K562 (cell line): ENCODE results near the gene MEIKIN. TPM values are rescaled to one million over a fixed set of nuclear protein-coding genes. Genes with fewer than 3 reads are reported as not detected.
A peak's percentile ranks its signal among the peaks of the same experiment; 100 is the strongest.

Source experiments
- CBX8 ChIP-seq: fragments of 200-600 bp; sonication (generic); IDR thresholded peaks from 2 replicates; pipeline ENCODE4 v1.6.1; 2012; ENCODE audit warnings: borderline replicate concordance, mixed run types, low read depth, mild to moderate bottlenecking, moderate library complexity, mixed read lengths, low read length, control low read depth, inconsistent platforms; ENCODE audit not compliant: poor library complexity, severe bottlenecking; ENCODE audit errors: extremely low read depth
- DEAF1 ChIP-seq: fragments of 450-650 bp; formaldehyde crosslinking; IDR thresholded peaks from 2 replicates; pipeline ENCODE4 v1.4.0; 2020; ENCODE audit warnings: mild to moderate bottlenecking, moderate library complexity
- HDGF ChIP-seq: fragments of 450-650 bp; IDR thresholded peaks from 2 replicates; pipeline ENCODE4 v1.6.1; 2016
- HNRNPH1 ChIP-seq: fragments of 200-400 bp; formaldehyde crosslinking; optimal IDR thresholded peaks from 2 replicates; pipeline ENCODE3; 2017; ENCODE audit warnings: low read depth, mild to moderate bottlenecking, low read length, moderate library complexity
- MCM5 ChIP-seq: fragments of 450-650 bp; IDR thresholded peaks from 2 replicates; pipeline ENCODE4 v1.6.1; 2016; ENCODE audit warnings: low read depth
- NKRF ChIP-seq: fragments of 450-650 bp; IDR thresholded peaks from 2 replicates; pipeline ENCODE4 v1.6.1; 2016; ENCODE audit warnings: borderline replicate concordance
- POLR2H ChIP-seq: IDR thresholded peaks from 2 replicates; pipeline ENCODE4 v1.6.1; 2016; ENCODE audit warnings: missing genetic modification characterization, low read depth, mild to moderate bottlenecking, control low read depth, missing compliant biosample characterization, moderate library complexity
- ZBTB49 ChIP-seq: sonication (generic); formaldehyde crosslinking; IDR thresholded peaks from 2 replicates; pipeline ENCODE4 v1.8.0; 2022; ENCODE audit warnings: missing genetic modification reagents, mild to moderate bottlenecking, borderline replicate concordance
- ZNF639 ChIP-seq, 2 experiments: fragments of 200-800 bp in 1 of 2; sonication (Bioruptor generic) in 1 of 2; sonication (generic) in 1 of 2; formaldehyde crosslinking in 1 of 2; IDR thresholded peaks in 1 of 2; conservative IDR thresholded peaks in 1 of 2; 2 replicates each; pipeline versions ENCODE4 v1.5.0 to v1.6.1; 2016 to 2020; ENCODE audit warnings: missing compliant biosample characterization in 1 of 2, missing genetic modification characterization in 1 of 2, missing genetic modification reagents in 1 of 2
- polyA plus RNA-seq, 8 experiments: library from polyadenylated mRNA; depleted of rRNA in 4 of 8; stranded (reverse) in 5 of 8; unstranded in 3 of 8; fragments of >200 nt; fragmentation: Nextera tagmentation in 2 of 8; fragmentation: Illumina TruSeq in 1 of 8; extraction: Ambion mirVana in 2 of 8; extraction: Trizol in 1 of 8; gene quantifications; 2 replicates each; pipeline versions ENCODE4 v1.2.1 to v1.2.3, GENCODE V29; 2011 to 2014; ENCODE audit warnings: inconsistent platforms in 1 of 8, missing spikeins in 1 of 8
- total RNA-seq, 7 experiments: library from RNA; depleted of rRNA in 6 of 7; stranded (reverse); fragments of >200 nt in 6 of 7; fragmentation: Illumina TruSeq in 2 of 7; extraction: Trizol in 2 of 7; gene quantifications; 2 replicates each; pipeline versions ENCODE4 v1.2.1 to v1.2.3, GENCODE V29; 2011 to 2021; ENCODE audit warnings: low replicate concordance in 1 of 7
- TF ChIP-seq, protein P1 (sequence below), 2 experiments: fragments of 450-650 bp; conservative IDR thresholded peaks; 2 replicates each; pipeline ENCODE4 v1.6.1; 2017; ENCODE audit warnings: mild to moderate bottlenecking in 2 of 2, moderate library complexity in 2 of 2
- TF ChIP-seq, protein P2 (sequence below): fragments of 450-650 bp; conservative IDR thresholded peaks from 2 replicates; pipeline ENCODE4 v1.6.1; 2016; ENCODE audit warnings: missing genetic modification characterization, low read depth, mild to moderate bottlenecking, missing compliant biosample characterization, moderate library complexity
- TF ChIP-seq, protein P3 (sequence below): sonication (generic); formaldehyde crosslinking; IDR thresholded peaks from 2 replicates; pipeline ENCODE4 v1.8.1; 2022; ENCODE audit warnings: missing genetic modification reagents

The MEIKIN gene
- total and polyA plus RNA-seq, 9 of the 15 experiments (the other 6 are each of a cell fraction or from before 2014, with no cell fraction given): 0.18 TPM; not detected in 8

- 0 out of 2 replicates have a peak, but pooled peaks have one; percentile 17 for TF ChIP-seq DEAF1 (CRISPR knock-in tag)
- TF ChIP-seq, protein P1, sequence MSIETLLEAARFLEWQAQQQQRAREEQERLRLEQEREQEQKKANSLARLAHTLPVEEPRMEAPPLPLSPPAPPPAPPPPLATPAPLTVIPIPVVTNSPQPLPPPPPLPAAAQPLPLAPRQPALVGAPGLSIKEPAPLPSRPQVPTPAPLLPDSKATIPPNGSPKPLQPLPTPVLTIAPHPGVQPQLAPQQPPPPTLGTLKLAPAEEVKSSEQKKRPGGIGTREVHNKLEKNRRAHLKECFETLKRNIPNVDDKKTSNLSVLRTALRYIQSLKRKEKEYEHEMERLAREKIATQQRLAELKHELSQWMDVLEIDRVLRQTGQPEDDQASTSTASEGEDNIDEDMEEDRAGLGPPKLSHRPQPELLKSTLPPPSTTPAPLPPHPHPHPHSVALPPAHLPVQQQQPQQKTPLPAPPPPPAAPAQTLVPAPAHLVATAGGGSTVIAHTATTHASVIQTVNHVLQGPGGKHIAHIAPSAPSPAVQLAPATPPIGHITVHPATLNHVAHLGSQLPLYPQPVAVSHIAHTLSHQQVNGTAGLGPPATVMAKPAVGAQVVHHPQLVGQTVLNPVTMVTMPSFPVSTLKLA (conservative IDR thresholded peaks at IDR 0.05): peak; percentile 97
- no peak for TF ChIP-seq HNRNPH1
- no peak for TF ChIP-seq HDGF
- no peak for TF ChIP-seq MCM5
- TF ChIP-seq ZNF639 (CRISPR knock-in tag; conservative IDR thresholded peaks at IDR 0.05 in 1 of 2, IDR thresholded peaks at IDR 0.05 in 1 of 2): peak in 1 of 2 experiments; percentile 68; a peak in 1 of 4 replicates
- TF ChIP-seq CBX8: no peak
- TF ChIP-seq NKRF: peak; percentile 49; the same call in 1 of the 2 replicates
- TF ChIP-seq, protein P2, sequence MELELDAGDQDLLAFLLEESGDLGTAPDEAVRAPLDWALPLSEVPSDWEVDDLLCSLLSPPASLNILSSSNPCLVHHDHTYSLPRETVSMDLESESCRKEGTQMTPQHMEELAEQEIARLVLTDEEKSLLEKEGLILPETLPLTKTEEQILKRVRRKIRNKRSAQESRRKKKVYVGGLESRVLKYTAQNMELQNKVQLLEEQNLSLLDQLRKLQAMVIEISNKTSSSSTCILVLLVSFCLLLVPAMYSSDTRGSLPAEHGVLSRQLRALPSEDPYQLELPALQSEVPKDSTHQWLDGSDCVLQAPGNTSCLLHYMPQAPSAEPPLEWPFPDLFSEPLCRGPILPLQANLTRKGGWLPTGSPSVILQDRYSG (tag): no peak
- TF ChIP-seq ZBTB49 (CRISPR knock-in tag): peak; percentile 94; the same call in 1 of the 2 replicates
- TF ChIP-seq POLR2H (tag): peak; percentile 87
- TF ChIP-seq, protein P3, sequence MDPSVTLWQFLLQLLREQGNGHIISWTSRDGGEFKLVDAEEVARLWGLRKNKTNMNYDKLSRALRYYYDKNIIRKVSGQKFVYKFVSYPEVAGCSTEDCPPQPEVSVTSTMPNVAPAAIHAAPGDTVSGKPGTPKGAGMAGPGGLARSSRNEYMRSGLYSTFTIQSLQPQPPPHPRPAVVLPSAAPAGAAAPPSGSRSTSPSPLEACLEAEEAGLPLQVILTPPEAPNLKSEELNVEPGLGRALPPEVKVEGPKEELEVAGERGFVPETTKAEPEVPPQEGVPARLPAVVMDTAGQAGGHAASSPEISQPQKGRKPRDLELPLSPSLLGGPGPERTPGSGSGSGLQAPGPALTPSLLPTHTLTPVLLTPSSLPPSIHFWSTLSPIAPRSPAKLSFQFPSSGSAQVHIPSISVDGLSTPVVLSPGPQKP (CRISPR knock-in tag): no peak
These were observed 148.4 kb downstream of the MEIKIN start, which contains the start of gene FNIP1 (continued) for GRCh38 chr5:131796793-131797693.
